ENCODE data around the gene ST8SIA6. TPM values are rescaled to one million over a fixed set of nuclear protein-coding genes. Genes with fewer than 3 reads are reported as not detected.

ST8SIA6 gene
- total RNA-seq, 1 donor from 2014 or later = not detected

- peak; percentile 62 for DNase-seq
- H3K27ac Mint-ChIP-seq = peak overlapping the region; percentile 79
- no peaks in the 10 kb centered on the region for H3K36me3 Mint-ChIP-seq (ENCODE audit: low read depth)
- H3K9me3 Mint-ChIP-seq = no peaks in the 10 kb centered on the region
- intact Hi-C loops (cut with micrococcal nuclease) = loop anchor here (5.0 to 10.0 kb wide), 3 partner anchors 136 to 611 kb away; partner anchors contain the start of gene RSU1
- H3K4me1 Mint-ChIP-seq = peaks cover 71% of the 10 kb centered on the region
- peaks cover 8% of the 10 kb centered on the region for H3K27me3 Mint-ChIP-seq
- peak overlapping the region; percentile 78 for H3K4me3 Mint-ChIP-seq
These were observed 26.6 kb downstream of the ST8SIA6 start for GRCh38 chr10:17427666-17428350.

- no peak for DNase-seq
- Mint-ChIP-seq H3K4me3 (peak overlapping the region; percentile 11), H3K27ac (no peak overlapping the region), H3K4me1 (peaks cover 71% of the 10 kb centered on the region), H3K9me3 (no peaks in the 10 kb centered on the region), H3K36me3 (ENCODE audit: low read depth) (no peaks in the 10 kb centered on the region), H3K27me3 (peaks cover 8% of the 10 kb centered on the region)
- intact Hi-C loops (cut with micrococcal nuclease) = loop anchor here (5.0 to 10.0 kb wide), 3 partner anchors 135 to 610 kb away; partner anchors contain the start of gene RSU1
These were observed 27.2 kb downstream of the ST8SIA6 start for GRCh38 chr10:17427201-17427600.

GRCh38 chr10:17426263-17426750, 28.1 kb downstream of the ST8SIA6 start:
- Mint-ChIP-seq H3K36me3 (ENCODE audit: low read depth) (no peaks in the 10 kb centered on the region), H3K27ac (peak overlapping the region; percentile 55), H3K4me1 (peaks cover 68% of the 10 kb centered on the region), H3K9me3 (no peaks in the 10 kb centered on the region), H3K4me3 (peak overlapping the region; percentile 37), H3K27me3 (peaks cover 2% of the 10 kb centered on the region)
- intact Hi-C loops (cut with micrococcal nuclease) = loop anchor here (5.0 to 10.0 kb wide), 3 partner anchors 134 to 609 kb away; partner anchors contain the start of gene RSU1
- no peak for DNase-seq

GRCh38 chr10:17425584-17426262, 28.7 kb downstream of the ST8SIA6 start:
- H3K36me3 Mint-ChIP-seq (ENCODE audit: low read depth) = no peaks in the 10 kb centered on the region
- DNase-seq = peak; percentile 82
- H3K4me3 Mint-ChIP-seq = peak overlapping the region; percentile 37
- H3K27me3 Mint-ChIP-seq = peaks cover 2% of the 10 kb centered on the region
- intact Hi-C loops (cut with micrococcal nuclease) = loop anchor here (5.0 to 10.0 kb wide), 3 partner anchors 133 to 608 kb away; partner anchors contain the start of gene RSU1
- no peaks in the 10 kb centered on the region for H3K9me3 Mint-ChIP-seq
- peaks cover 66% of the 10 kb centered on the region for H3K4me1 Mint-ChIP-seq
- H3K27ac Mint-ChIP-seq = peak overlapping the region; percentile 55

GRCh38 chr10:17423632-17424186, 30.7 kb downstream of the ST8SIA6 start:
- Mint-ChIP-seq H3K27me3 (peaks cover 4% of the 10 kb centered on the region), H3K9me3 (no peaks in the 10 kb centered on the region), H3K4me3 (no peak overlapping the region), H3K4me1 (peaks cover 49% of the 10 kb centered on the region), H3K36me3 (ENCODE audit: low read depth) (no peaks in the 10 kb centered on the region), H3K27ac (no peak overlapping the region)
- no peak for DNase-seq
- intact Hi-C loops (cut with micrococcal nuclease) = loop anchor here (10.0 kb wide), 1 partner anchor 399 kb away; no protein-coding TSS in a partner anchor

- intact Hi-C loops (cut with micrococcal nuclease) = loop anchor here (10.0 kb wide), 1 partner anchor 398 kb away; no protein-coding TSS in a partner anchor
- Mint-ChIP-seq H3K4me1 (peaks cover 41% of the 10 kb centered on the region), H3K27me3 (peaks cover 4% of the 10 kb centered on the region), H3K9me3 (no peaks in the 10 kb centered on the region), H3K27ac (no peak overlapping the region), H3K36me3 (ENCODE audit: low read depth) (no peaks in the 10 kb centered on the region), H3K4me3 (no peak overlapping the region)
- DNase-seq = no peak
These were observed 31.5 kb downstream of the ST8SIA6 start for GRCh38 chr10:17422931-17423330.

- peaks cover 7% of the 10 kb centered on the region for H3K9me3 Mint-ChIP-seq
- DNase-seq = no peak
- H3K4me1 Mint-ChIP-seq = peaks cover 7% of the 10 kb centered on the region
- no peak overlapping the region for H3K27ac Mint-ChIP-seq
- intact Hi-C loops (cut with micrococcal nuclease) = loop anchor here (10.0 kb wide), 1 partner anchor 167 kb away; no protein-coding TSS in a partner anchor
- H3K27me3 Mint-ChIP-seq = peaks cover 17% of the 10 kb centered on the region
- H3K4me3 Mint-ChIP-seq = no peak overlapping the region
- H3K36me3 Mint-ChIP-seq (ENCODE audit: low read depth) = peaks cover 2% of the 10 kb centered on the region
These were observed 36.1 kb downstream of the ST8SIA6 start for GRCh38 chr10:17418249-17418648.

GRCh38 chr10:17416442-17417211, 37.8 kb downstream of the ST8SIA6 start:
- peaks cover 5% of the 10 kb centered on the region for H3K4me1 Mint-ChIP-seq
- intact Hi-C loops (cut with micrococcal nuclease) = loop anchor here (10.0 kb wide), 1 partner anchor 168 kb away; no protein-coding TSS in a partner anchor
- H3K27me3 Mint-ChIP-seq = peaks cover 17% of the 10 kb centered on the region
- DNase-seq = no peak
- H3K9me3 Mint-ChIP-seq = peaks cover 7% of the 10 kb centered on the region
- H3K27ac Mint-ChIP-seq = no peak overlapping the region
- H3K36me3 Mint-ChIP-seq (ENCODE audit: low read depth) = peaks cover 2% of the 10 kb centered on the region
- H3K4me3 Mint-ChIP-seq = no peak overlapping the region

GRCh38 chr10:17415046-17415658, 39.2 kb downstream of the ST8SIA6 start:
- intact Hi-C loops (cut with micrococcal nuclease) = loop anchor here (10.0 kb wide), 1 partner anchor 170 kb away; no protein-coding TSS in a partner anchor
- peaks cover 7% of the 10 kb centered on the region for H3K9me3 Mint-ChIP-seq
- no peak overlapping the region for H3K27ac Mint-ChIP-seq
- H3K4me1 Mint-ChIP-seq = peaks cover 8% of the 10 kb centered on the region
- DNase-seq = no peak
- peaks cover 2% of the 10 kb centered on the region for H3K36me3 Mint-ChIP-seq (ENCODE audit: low read depth)
- no peak overlapping the region for H3K4me3 Mint-ChIP-seq
- peaks cover 17% of the 10 kb centered on the region for H3K27me3 Mint-ChIP-seq

GRCh38 chr10:17414484-17414883, 39.9 kb downstream of the ST8SIA6 start:
- Mint-ChIP-seq H3K27ac (no peak overlapping the region), H3K27me3 (peaks cover 17% of the 10 kb centered on the region), H3K4me1 (peaks cover 14% of the 10 kb centered on the region), H3K36me3 (ENCODE audit: low read depth) (peaks cover 2% of the 10 kb centered on the region), H3K4me3 (no peak overlapping the region), H3K9me3 (peaks cover 7% of the 10 kb centered on the region)
- DNase-seq = no peak
- intact Hi-C loops (cut with micrococcal nuclease) = loop anchor here (10.0 kb wide), 1 partner anchor 170 kb away; no protein-coding TSS in a partner anchor

GRCh38 chr10:17413876-17414275, 40.5 kb downstream of the ST8SIA6 start:
- Mint-ChIP-seq H3K4me1 (peaks cover 17% of the 10 kb centered on the region), H3K4me3 (no peak overlapping the region), H3K9me3 (peaks cover 7% of the 10 kb centered on the region), H3K36me3 (ENCODE audit: low read depth) (peaks cover 2% of the 10 kb centered on the region), H3K27ac (no peak overlapping the region), H3K27me3 (peaks cover 17% of the 10 kb centered on the region)
- no peak for DNase-seq
- intact Hi-C loops (cut with micrococcal nuclease) = loop anchor here (10.0 kb wide), 1 partner anchor 171 kb away; no protein-coding TSS in a partner anchor

- intact Hi-C loops (cut with micrococcal nuclease) = loop anchor here (10.0 kb wide), 1 partner anchor 172 kb away; no protein-coding TSS in a partner anchor
- H3K27ac Mint-ChIP-seq = no peak overlapping the region
- peaks cover 7% of the 10 kb centered on the region for H3K9me3 Mint-ChIP-seq
- no peak for DNase-seq
- H3K36me3 Mint-ChIP-seq (ENCODE audit: low read depth) = peaks cover 2% of the 10 kb centered on the region
- H3K4me1 Mint-ChIP-seq = peaks cover 17% of the 10 kb centered on the region
- H3K27me3 Mint-ChIP-seq = peaks cover 18% of the 10 kb centered on the region
- no peak overlapping the region for H3K4me3 Mint-ChIP-seq
These were observed 42.1 kb downstream of the ST8SIA6 start for GRCh38 chr10:17412323-17412722.
